GM12872 (cell line): ENCODE results near the gene GMDS.

Experiments used
- CTCF ChIP-seq: IDR thresholded peaks from 3 replicates; pipeline ENCODE4 v1.5.1; 2011; ENCODE audit warnings: low read depth, mild to moderate bottlenecking, low read length, moderate library complexity; ENCODE audit not compliant: insufficient read depth

The GMDS gene

DNA sequence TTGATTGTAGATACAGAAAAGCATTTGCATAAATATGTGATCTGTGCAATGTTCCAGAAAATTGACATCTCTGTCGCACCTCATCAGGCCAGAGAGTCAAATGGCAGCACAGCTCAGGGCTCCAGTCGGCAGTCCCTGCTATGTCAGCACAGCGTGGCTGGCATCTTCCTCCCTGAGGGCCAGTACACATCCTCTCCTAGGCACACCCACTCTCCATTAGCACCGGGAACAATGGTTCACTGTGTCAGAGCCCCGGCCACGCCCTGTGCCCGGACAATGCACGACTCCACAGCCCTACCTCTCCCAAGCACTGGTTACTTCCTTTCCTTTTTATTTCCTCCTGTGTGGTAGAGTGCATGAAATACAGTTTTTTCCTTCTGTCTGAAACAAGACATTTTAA, 520.8 kb downstream of the GMDS start:
- no peak for TF ChIP-seq CTCF

DNA sequence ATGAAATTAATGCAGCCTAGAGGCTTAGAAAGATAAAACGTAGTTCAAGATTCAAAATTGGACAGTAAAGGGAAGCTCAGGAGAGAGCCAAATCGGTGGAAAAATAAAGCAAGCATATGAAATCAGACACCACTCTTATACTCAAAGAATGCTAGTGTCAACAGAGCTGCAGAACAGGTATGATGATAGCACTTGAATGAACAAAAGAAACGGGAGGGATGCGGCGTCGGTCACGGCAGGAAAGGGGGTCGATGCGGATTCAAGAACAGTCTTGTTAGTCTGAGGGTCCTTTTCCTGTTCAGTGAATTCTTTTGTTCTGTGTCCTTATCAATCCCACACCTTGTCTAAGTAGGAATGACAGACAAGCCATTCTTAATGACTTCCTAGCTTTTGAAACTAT, 521.3 kb downstream of the GMDS start:
- no peak for TF ChIP-seq CTCF

DNA sequence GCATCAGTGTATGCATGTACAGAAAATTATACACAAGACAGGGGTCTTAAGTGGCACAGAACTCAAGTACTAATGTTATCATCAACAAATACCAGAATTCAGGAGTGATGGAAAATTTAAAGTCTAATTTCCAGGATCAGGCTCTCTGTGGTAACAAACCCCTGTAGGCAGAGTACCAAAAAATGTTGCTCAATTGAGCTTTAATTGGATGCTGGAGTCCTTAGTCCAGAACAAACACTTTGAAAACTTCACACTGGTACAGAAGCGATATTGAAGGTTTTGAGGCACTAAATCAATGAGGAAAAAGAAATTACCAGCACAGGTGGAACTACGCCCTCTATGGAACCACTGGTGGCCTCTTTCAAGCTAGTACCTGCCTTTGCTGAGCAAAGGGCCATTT, 522.6 kb downstream of the GMDS start:
- no peak for TF ChIP-seq CTCF

- no peak for TF ChIP-seq CTCF
Observed at GRCh38 chr6:1720620-1721322, 524.6 kb downstream of the GMDS start.

DNA sequence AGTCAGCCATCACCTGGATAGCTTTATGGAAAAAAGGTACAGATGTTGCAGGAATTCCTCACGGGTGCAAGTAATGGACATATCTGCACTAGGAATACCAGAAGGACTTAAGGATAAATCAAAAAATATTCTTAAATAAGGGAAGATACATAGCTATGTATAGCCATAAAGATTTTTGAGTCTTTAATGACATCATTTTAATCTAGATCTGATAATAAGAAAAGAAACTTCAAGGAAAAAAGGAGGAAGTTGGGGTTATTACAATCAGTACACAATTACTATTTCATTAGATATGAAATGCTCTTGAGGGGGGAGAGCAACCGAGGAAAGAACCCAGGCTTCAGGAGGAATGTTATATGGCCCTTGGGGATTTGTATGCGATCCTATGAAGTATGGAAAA, 525.5 kb downstream of the GMDS start:
- no peak for TF ChIP-seq CTCF

GRCh38 chr6:1716868-1717267, 528.5 kb downstream of the GMDS start:
- TF ChIP-seq CTCF, result no peak

DNA sequence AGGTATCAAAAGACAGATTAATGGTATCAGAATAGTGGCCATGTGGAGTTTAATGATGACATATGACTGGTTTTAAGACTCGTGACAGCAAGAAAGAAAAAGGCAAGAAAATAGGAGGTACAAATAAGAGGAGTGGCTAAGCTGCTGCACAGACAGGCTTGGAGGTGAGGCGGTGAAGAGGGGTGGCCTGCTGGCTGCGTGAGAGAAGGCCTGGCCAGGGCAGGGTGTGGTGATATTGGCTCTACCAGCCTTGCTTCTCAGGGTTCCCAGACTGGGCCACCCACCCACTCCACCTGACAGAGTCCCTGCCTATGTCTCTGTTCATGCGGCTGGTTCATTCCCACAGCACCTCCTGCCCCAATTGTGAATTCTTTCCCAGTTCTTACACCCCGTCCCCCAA, 529.0 kb downstream of the GMDS start:
- no peak for TF ChIP-seq CTCF
